PC-3 (cell line): ENCODE measurements around the gene KMT2C.

Experiments
- EZH2phosphoT487 ChIP-seq: fragments of 300-600 bp; sonication (generic); IDR thresholded peaks from 2 replicates; pipeline ENCODE4 v1.6.1; 2018; ENCODE audit warnings: mild to moderate bottlenecking, antibody characterized with exemption, low read length, borderline replicate concordance
- TF ChIP-seq, protein P1 (sequence below): fragments of 300-600 bp; sonication (generic); conservative IDR thresholded peaks from 2 replicates; pipeline ENCODE4 v1.5.1; 2017; ENCODE audit warnings: antibody characterized with exemption, low read depth, mild to moderate bottlenecking, low read length

DNA sequence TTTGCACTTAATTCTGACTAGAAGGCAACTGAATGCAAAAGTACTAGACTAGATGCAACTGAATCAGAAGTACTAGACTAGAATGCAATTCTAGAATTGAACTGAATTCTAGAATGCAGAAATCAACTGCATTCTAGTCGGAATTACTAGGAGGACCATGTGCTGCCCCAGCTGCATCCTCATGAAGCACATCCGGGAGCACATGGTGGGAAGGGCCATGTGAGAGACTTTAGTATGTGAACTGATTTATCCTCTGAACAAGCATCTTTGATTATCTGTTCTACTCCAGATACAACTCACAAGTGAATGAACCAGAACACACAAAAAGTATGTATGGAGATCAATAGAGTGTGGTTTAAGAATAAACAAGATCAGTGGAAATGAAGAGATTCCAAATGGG, 295.2 kb downstream of the KMT2C start:
- TF ChIP-seq, protein P1, sequence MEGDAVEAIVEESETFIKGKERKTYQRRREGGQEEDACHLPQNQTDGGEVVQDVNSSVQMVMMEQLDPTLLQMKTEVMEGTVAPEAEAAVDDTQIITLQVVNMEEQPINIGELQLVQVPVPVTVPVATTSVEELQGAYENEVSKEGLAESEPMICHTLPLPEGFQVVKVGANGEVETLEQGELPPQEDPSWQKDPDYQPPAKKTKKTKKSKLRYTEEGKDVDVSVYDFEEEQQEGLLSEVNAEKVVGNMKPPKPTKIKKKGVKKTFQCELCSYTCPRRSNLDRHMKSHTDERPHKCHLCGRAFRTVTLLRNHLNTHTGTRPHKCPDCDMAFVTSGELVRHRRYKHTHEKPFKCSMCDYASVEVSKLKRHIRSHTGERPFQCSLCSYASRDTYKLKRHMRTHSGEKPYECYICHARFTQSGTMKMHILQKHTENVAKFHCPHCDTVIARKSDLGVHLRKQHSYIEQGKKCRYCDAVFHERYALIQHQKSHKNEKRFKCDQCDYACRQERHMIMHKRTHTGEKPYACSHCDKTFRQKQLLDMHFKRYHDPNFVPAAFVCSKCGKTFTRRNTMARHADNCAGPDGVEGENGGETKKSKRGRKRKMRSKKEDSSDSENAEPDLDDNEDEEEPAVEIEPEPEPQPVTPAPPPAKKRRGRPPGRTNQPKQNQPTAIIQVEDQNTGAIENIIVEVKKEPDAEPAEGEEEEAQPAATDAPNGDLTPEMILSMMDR: no peak
- TF ChIP-seq EZH2phosphoT487: no peak
